Keratinocyte (primary cell): ENCODE results near the gene IFNL1.

Experiments
- EZH2 ChIP-seq: IDR thresholded peaks from one replicate; pipeline ENCODE4 v1.6.1; 2012; ENCODE audit warnings: inconsistent platforms, mild to moderate bottlenecking, low read length, moderate library complexity
- TF ChIP-seq, protein P1 (sequence below), 3 experiments: IDR thresholded peaks in 1 of 3; conservative IDR thresholded peaks in 1 of 3; optimal IDR thresholded peaks in 1 of 3; 2 replicates in 2 of 3; 3 replicates in 1 of 3; pipeline versions ENCODE3 to v1.5.1; 2011; ENCODE audit warnings: low read length in 3 of 3, mild to moderate bottlenecking in 3 of 3, moderate library complexity in 2 of 3, control low read depth in 1 of 3, inconsistent platforms in 1 of 3; ENCODE audit not compliant: insufficient read depth in 2 of 3; ENCODE audit errors: extremely low read depth in 1 of 3

- TF ChIP-seq, protein P1, sequence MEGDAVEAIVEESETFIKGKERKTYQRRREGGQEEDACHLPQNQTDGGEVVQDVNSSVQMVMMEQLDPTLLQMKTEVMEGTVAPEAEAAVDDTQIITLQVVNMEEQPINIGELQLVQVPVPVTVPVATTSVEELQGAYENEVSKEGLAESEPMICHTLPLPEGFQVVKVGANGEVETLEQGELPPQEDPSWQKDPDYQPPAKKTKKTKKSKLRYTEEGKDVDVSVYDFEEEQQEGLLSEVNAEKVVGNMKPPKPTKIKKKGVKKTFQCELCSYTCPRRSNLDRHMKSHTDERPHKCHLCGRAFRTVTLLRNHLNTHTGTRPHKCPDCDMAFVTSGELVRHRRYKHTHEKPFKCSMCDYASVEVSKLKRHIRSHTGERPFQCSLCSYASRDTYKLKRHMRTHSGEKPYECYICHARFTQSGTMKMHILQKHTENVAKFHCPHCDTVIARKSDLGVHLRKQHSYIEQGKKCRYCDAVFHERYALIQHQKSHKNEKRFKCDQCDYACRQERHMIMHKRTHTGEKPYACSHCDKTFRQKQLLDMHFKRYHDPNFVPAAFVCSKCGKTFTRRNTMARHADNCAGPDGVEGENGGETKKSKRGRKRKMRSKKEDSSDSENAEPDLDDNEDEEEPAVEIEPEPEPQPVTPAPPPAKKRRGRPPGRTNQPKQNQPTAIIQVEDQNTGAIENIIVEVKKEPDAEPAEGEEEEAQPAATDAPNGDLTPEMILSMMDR (optimal IDR thresholded peaks at IDR 0.05 in 1 of 3, IDR thresholded peaks at IDR 0.05 in 1 of 3, conservative IDR thresholded peaks at IDR 0.05 in 1 of 3; ENCODE audit: extremely low read depth in 1 of 3, insufficient read depth in 2 of 3, low read length in 3 of 3), result no peak
- no peak for TF ChIP-seq EZH2
These were observed 18.6 kb upstream of the IFNL1 start for GRCh38 chr19:39277598-39277997.
